Activated naive CD4-positive, alpha-beta T cell treated with anti-CD3 and anti-CD28 coated beads for 36 hours (primary cell): ENCODE results near the gene GIPC2. TPM values are rescaled to one million over a fixed set of nuclear protein-coding genes. Genes with fewer than 3 reads are reported as not detected.

Experiments used
- CTCF ChIA-PET: fragments of 350-600 bp; sonication (Branson Sonifier 250); formaldehyde crosslinking; loops from one replicate; lab custom pipeline; 2021; ENCODE audit warnings: antibody characterized with exemption; lab: Charles Lee
- DNase-seq: peaks from one replicate; pipeline ENCODE4 v3.0.0-alpha.2; 2020
- H3K27ac Mint-ChIP-seq: one replicate; pipeline ENCODE4 v1.8.0; 2021; ENCODE audit warnings: mild to moderate bottlenecking, mixed read lengths
- H3K27me3 Mint-ChIP-seq: one replicate; pipeline ENCODE4 v1.8.0; 2021; ENCODE audit warnings: low read depth, mixed read lengths
- H3K36me3 Mint-ChIP-seq: one replicate; pipeline ENCODE4 v1.8.0; 2021; ENCODE audit warnings: low read depth, mixed read lengths
- H3K4me1 Mint-ChIP-seq: one replicate; pipeline ENCODE4 v1.8.0; 2021; ENCODE audit warnings: low read depth, mixed read lengths
- H3K4me3 Mint-ChIP-seq: one replicate; pipeline ENCODE4 v1.8.0; 2021; ENCODE audit warnings: mild to moderate bottlenecking, moderate library complexity, mixed read lengths
- H3K9me3 Mint-ChIP-seq: one replicate; pipeline ENCODE4 v1.8.0; 2021; ENCODE audit warnings: mixed read lengths
- intact Hi-C: fragments of 100-400 bp; cut with micrococcal nuclease; formaldehyde crosslinking; loops from one replicate; pipeline ENCODE4 v1.15.1; 2023
- total RNA-seq, 2 experiments: library from RNA; stranded (reverse); gene quantifications; one replicate each; pipeline ENCODE4 v1.2.3, GENCODE V29; 2021

GIPC2 gene
- total RNA-seq, 2 experiments from 2014 or later, result 0.10 to 0.31 TPM

DNA sequence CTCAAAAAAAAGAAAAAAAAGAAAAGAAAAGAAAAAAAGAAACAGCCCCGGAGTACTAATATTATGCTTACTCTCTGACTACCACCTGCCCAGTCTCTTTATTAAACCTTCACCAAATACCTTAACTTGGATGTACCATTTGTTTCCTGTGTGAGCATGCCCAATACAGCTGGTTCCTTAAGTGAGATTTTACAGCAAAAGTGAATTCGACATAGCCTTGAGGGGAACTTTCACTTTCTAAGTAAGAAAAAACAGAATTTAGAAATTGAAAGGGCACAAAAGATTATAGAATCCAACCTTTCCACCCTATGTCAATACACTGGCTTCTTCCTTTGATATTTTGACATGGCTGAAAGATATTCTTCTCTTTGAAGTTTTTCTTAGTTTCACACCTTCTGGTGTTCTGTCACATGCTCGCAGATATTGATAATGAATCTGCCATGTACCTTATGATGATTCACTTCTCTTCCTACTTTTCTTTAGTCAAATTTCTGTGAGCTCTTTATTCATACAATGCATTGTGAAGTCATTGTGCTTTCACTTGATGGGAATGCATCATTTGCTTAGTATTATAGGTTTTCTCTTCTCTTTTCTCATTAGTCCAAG is 5.2 kb upstream of the GIPC2 start:
- CTCF ChIA-PET, result interaction anchor here (1.3 kb wide), 1 partner anchor 20 kb away, joined by 3 read pairs; no protein-coding TSS in a partner anchor

DNA sequence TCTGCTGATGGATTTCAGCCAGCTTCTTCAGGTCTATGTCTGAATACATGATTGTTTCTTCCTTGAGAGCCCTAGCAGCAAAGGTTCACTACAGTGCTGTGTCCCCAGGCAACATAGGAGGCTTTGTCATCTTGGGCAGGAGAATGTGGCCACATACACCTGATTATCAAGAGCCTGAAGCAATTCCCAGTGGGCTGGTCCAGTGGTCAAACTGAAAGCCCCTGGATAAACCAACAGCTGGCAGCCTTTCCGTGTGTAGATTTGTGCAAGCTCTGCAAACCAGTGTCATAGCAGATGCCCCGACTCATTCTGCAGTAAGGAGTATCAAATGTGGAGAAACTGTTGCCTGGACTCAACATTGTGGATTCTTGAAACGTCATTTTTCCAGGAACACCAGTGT is 2.3 kb upstream of the GIPC2 start:
- H3K4me1 Mint-ChIP-seq, result peaks cover 34% of the 10 kb centered on the region

More for the DNA sequence above, 5.2 kb upstream of the GIPC2 start:
- Mint-ChIP-seq H3K4me3 (peak overlapping the region; percentile 57), H3K27ac (peak overlapping the region; percentile 32), H3K27me3 (peaks cover 15% of the 10 kb centered on the region), H3K36me3 (no peaks in the 10 kb centered on the region), H3K9me3 (no peaks in the 10 kb centered on the region), H3K4me1 (peaks cover 27% of the 10 kb centered on the region)
- intact Hi-C loops, result loop anchor here (1.0 to 5.0 kb wide), 5 partner anchors 30 to 113 kb away; partner anchors contain the start of gene DNAJB4
- DNase-seq, result no peak

DNA sequence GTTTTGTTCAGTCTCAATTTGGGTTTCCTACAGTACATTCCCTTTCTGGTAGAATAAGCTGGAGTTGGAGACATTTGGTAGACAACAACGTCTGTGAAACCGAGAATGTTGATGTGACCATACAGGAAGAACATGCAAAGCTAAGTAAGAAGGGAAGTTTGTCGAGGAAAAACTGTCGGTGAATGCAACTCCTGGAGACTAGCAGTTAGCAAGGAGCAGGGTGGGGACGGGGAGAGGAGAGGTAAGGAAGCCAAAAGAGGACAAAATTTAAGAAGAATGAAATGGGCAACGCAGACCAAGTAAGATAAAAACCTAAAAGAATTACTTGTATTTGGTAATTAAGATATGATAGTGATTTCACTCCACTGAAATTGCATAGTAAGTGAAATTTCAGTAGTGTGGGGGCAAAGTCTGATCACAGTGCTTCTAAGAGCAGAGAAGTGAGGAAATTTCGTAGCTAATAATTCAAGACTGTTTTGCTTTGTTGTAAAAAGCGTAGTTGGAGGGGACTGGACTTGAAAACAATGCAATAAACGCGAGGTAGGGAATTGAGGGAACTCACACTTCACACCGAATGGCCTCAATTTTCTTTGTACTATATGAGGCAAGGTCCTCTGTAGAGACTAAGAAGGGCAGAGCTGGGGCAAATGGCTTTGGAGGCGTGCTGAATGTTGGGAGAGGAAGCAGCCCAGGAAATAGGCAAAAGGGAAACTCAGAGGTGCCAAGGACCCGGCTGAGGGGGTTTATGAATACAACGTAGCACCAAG is 787 bp upstream of the GIPC2 start:
- Mint-ChIP-seq H3K27ac (no peak overlapping the region), H3K4me1 (peaks cover 34% of the 10 kb centered on the region), H3K4me3 (peak overlapping the region; percentile 74), H3K27me3 (peaks cover 38% of the 10 kb centered on the region), H3K9me3 (no peaks in the 10 kb centered on the region), H3K36me3 (no peaks in the 10 kb centered on the region)
- DNase-seq, result no peak
- intact Hi-C loops, result loop anchor here (5.0 kb wide), 2 partner anchors 67 to 118 kb away; no protein-coding TSS in a partner anchor
- CTCF ChIA-PET, result interaction anchor here (0.7 kb wide), 2 partner anchors 23 to 40 kb away, joined by 3 read pairs; partner anchors contain the start of gene DNAJB4

More for the DNA sequence above, 2.3 kb upstream of the GIPC2 start:
- intact Hi-C loops, result loop anchor here (5.0 kb wide), 1 partner anchor 116 kb away; no protein-coding TSS in a partner anchor
- H3K4me3 Mint-ChIP-seq, result no peak overlapping the region
- no peak for DNase-seq
- peaks cover 33% of the 10 kb centered on the region for H3K27me3 Mint-ChIP-seq
- CTCF ChIA-PET, result interaction anchor here (0.6 kb wide), 1 partner anchor 34 kb away, joined by 4 read pairs; no protein-coding TSS in a partner anchor
- H3K9me3 Mint-ChIP-seq, result no peaks in the 10 kb centered on the region
- H3K27ac Mint-ChIP-seq, result no peak overlapping the region
- no peaks in the 10 kb centered on the region for H3K36me3 Mint-ChIP-seq

DNA sequence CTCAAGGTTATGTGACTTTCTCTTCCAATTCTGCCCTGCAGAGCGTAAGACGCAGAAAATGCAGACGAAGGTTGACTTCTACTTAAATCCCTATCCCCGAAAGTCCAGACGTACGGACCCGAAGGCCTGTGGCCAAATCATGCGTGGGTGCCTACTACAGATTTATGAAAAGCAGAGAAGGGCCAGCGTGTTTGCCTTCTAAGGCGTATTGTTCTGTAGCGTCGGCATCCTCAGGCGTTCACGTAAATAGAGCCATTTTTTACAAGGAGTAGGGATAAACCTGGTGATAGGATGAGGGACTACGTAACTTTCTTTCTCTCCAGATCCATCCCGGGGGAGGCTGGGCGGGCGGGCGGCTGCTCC is 222 bp upstream of the GIPC2 start:
- CTCF ChIA-PET, result interaction anchor here (0.7 to 1.0 kb wide), 2 partner anchors 24 to 86 kb away, joined by 3 read pairs; no protein-coding TSS in a partner anchor
- H3K27me3 Mint-ChIP-seq, result peaks cover 38% of the 10 kb centered on the region
- intact Hi-C loops, result loop anchor here (5.0 kb wide), 1 partner anchor 67 kb away; no protein-coding TSS in a partner anchor
- peaks cover 30% of the 10 kb centered on the region for H3K4me1 Mint-ChIP-seq
- H3K4me3 Mint-ChIP-seq, result peak overlapping the region; percentile 74
- no peaks in the 10 kb centered on the region for H3K9me3 Mint-ChIP-seq
- H3K27ac Mint-ChIP-seq, result no peak overlapping the region
- H3K36me3 Mint-ChIP-seq, result no peaks in the 10 kb centered on the region
- no peak for DNase-seq

DNA sequence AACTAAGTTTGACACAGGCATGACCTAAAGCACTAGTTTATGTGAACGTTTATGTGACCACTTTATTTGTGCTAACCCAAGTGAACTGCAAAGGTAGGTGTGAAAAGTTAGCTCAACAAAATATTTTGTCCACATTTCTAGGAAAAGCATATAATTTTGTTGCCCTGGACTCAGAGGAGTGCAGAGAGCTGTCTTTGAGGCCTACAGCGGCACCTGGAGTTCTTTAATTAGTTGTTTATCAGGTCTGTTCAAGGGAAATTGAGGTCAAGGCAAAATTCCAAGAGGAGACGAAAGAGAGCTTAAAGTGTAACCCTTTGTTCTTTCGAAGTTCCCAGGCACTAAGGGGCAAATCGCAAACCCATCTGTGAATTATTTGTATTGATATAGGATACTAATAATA is 1.3 kb downstream of the GIPC2 start:
- peaks cover 38% of the 10 kb centered on the region for H3K27me3 Mint-ChIP-seq
- no peaks in the 10 kb centered on the region for H3K36me3 Mint-ChIP-seq
- no peak for DNase-seq
- H3K9me3 Mint-ChIP-seq, result no peaks in the 10 kb centered on the region
- CTCF ChIA-PET, result interaction anchor here (0.7 to 2.3 kb wide), 4 partner anchors 42 to 400 kb away, joined by 4 to 8 read pairs (median 6); partner anchors contain the start of gene DNAJB4
- H3K4me1 Mint-ChIP-seq, result peaks cover 23% of the 10 kb centered on the region
- H3K4me3 Mint-ChIP-seq, result peak overlapping the region; percentile 74
- intact Hi-C loops, result loop anchor here (5.0 kb wide), 1 partner anchor 65 kb away; no protein-coding TSS in a partner anchor
- H3K27ac Mint-ChIP-seq, result no peak overlapping the region

DNA sequence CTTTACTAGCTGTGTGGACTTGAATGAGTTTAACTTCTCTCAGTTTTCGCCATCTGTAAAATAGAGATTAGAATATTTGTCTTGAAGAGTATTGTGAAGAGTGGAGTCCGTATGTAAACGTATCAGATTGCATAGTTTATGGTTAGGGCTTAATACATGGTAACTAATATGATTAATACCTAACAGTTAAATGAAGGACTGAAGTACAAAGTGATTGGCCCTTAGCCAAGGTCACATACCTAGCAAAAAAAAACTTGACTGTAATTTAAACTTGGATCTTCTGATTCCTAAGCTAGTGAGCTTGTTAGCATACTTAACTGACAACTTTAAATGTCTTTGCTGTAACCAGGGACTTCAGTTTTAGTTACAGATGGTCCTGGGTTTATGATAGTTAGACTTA is 1.9 kb downstream of the GIPC2 start:
- Mint-ChIP-seq H3K4me1 (peaks cover 23% of the 10 kb centered on the region), H3K36me3 (no peaks in the 10 kb centered on the region), H3K27ac (no peak overlapping the region), H3K4me3 (no peak overlapping the region), H3K9me3 (no peaks in the 10 kb centered on the region), H3K27me3 (peaks cover 38% of the 10 kb centered on the region)
- CTCF ChIA-PET, result interaction anchor here (2.3 kb wide), 1 partner anchor 42 kb away, joined by 8 read pairs; the partner anchor contains the start of gene DNAJB4
- no peak for DNase-seq
- intact Hi-C loops, result loop anchor here (5.0 kb wide), 1 partner anchor 65 kb away; no protein-coding TSS in a partner anchor

DNA sequence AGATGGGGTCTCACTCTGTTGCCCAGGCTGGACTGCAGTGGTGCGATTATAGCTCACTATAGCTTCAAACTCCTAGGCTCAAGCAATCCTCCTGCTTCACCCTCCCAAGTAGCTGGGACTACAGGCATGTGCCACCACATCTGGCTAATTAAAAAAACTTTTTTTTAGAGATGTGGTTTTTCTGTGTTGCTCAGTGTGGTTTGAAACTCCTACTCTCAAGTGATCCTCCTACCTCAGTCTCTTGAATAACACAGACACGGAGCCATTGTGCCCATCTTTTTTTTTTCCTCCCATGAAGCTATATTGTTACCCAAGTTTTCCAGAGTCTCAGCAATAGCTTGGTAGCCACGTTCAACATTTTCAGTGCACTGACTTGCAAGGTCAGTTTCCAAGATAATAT is 2.7 kb downstream of the GIPC2 start:
- no peaks in the 10 kb centered on the region for H3K9me3 Mint-ChIP-seq
- peaks cover 23% of the 10 kb centered on the region for H3K4me1 Mint-ChIP-seq
- intact Hi-C loops, result loop anchor here (5.0 kb wide), 1 partner anchor 64 kb away; no protein-coding TSS in a partner anchor
- H3K4me3 Mint-ChIP-seq, result no peak overlapping the region
- H3K36me3 Mint-ChIP-seq, result no peaks in the 10 kb centered on the region
- H3K27me3 Mint-ChIP-seq, result peaks cover 38% of the 10 kb centered on the region
- no peak overlapping the region for H3K27ac Mint-ChIP-seq
- CTCF ChIA-PET, result interaction anchor here (0.9 to 2.3 kb wide), 2 partner anchors 41 to 43 kb away, joined by 4 to 8 read pairs; partner anchors contain the start of gene DNAJB4
- no peak for DNase-seq

DNA sequence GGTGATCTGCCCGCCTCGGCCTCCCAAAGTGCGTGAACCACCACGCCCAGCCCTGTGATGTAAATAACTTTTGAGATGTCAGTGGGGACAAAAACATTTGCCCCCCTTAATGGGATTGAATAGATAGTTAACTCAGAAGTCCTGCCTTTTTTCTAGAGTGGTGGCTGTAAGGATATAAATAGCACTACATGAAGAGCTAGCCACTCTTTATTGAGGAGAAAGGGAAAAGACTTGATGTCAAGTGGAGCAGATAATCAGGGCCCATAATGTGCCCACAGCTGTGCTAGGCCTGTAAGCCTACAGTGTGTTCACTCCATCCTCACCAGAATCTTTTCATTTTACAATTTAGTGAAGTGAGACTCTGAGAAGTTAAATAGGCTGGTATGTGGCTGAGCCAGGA is 3.6 kb downstream of the GIPC2 start:
- H3K27me3 Mint-ChIP-seq, result peaks cover 33% of the 10 kb centered on the region
- H3K9me3 Mint-ChIP-seq, result no peaks in the 10 kb centered on the region

DNA sequence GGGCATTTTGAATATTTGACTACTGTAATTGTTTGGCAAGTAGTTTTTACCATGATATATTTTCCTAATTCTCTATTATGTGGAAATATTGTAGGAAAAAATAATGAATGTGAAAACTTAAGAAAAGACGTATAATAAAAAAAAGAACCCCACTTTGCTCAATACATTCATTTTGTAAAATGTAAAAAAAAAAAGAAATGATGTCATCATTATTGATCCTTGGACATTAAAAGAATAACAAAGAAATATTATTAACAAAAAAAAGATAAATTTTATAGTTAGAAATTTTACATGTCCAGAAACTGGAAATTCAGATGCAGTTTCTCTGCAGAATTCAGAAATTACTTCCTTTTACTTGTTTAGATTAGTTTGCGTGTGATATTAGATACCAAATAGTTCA is 5.2 kb downstream of the GIPC2 start:
- no peak overlapping the region for H3K27ac Mint-ChIP-seq
- peaks cover 12% of the 10 kb centered on the region for H3K4me1 Mint-ChIP-seq
- no peak overlapping the region for H3K4me3 Mint-ChIP-seq
- no peaks in the 10 kb centered on the region for H3K9me3 Mint-ChIP-seq
- peaks cover 23% of the 10 kb centered on the region for H3K27me3 Mint-ChIP-seq
- H3K36me3 Mint-ChIP-seq, result no peaks in the 10 kb centered on the region
- CTCF ChIA-PET, result no interaction called here
- no peak for DNase-seq
- intact Hi-C loops, result no loop called here

More for the DNA sequence above, 3.6 kb downstream of the GIPC2 start:
- Mint-ChIP-seq H3K27ac (no peak overlapping the region), H3K36me3 (no peaks in the 10 kb centered on the region), H3K4me3 (no peak overlapping the region), H3K4me1 (peaks cover 23% of the 10 kb centered on the region)
- CTCF ChIA-PET, result interaction anchor here (0.7 to 2.3 kb wide), 3 partner anchors 44 to 73 kb away, joined by 3 to 8 read pairs (median 4); partner anchors contain the start of gene DNAJB4
- intact Hi-C loops, result loop anchor here (5.0 kb wide), 1 partner anchor 63 kb away; no protein-coding TSS in a partner anchor
- DNase-seq, result no peak

DNA sequence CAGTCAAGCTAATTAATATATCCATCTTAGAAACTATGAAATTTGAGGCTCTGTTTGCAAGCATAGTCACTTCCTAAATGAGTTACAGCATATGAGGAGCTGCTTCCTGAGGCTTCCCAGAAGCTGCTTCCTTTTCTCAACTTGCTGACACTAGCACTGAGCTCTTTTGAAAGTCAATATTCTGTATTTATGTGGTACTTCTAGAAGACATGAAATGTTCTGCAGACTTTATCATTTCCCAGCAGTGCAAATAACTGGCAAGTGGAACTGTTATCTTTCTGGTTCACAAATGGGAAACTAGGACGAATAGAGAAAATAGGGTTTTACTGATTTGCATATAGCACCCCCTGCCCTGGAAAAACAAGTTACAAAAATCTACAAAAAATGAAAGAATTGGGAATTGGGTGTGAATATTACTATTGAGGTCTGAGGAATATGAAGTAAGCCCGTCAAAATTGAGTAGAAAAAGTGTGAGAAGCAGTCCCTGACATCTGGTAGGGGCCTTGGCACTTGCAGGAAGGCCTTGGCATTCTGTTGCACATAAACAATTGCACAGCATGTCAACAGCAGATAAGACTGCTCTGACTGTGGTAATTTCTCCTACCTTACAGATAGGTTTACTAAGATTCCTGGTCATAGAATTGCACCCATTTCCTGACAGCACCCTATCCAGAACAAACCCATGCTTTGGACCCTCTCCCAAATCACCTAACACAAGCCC is 7.1 kb downstream of the GIPC2 start:
- Mint-ChIP-seq H3K27ac (no peak overlapping the region), H3K36me3 (no peaks in the 10 kb centered on the region), H3K4me1 (peaks cover 3% of the 10 kb centered on the region), H3K27me3 (peaks cover 7% of the 10 kb centered on the region), H3K4me3 (no peak overlapping the region), H3K9me3 (no peaks in the 10 kb centered on the region)
- no peak for DNase-seq
- intact Hi-C loops, result no loop called here
- CTCF ChIA-PET, result interaction anchor here (0.8 kb wide), 1 partner anchor 62 kb away, joined by 4 read pairs; no protein-coding TSS in a partner anchor

DNA sequence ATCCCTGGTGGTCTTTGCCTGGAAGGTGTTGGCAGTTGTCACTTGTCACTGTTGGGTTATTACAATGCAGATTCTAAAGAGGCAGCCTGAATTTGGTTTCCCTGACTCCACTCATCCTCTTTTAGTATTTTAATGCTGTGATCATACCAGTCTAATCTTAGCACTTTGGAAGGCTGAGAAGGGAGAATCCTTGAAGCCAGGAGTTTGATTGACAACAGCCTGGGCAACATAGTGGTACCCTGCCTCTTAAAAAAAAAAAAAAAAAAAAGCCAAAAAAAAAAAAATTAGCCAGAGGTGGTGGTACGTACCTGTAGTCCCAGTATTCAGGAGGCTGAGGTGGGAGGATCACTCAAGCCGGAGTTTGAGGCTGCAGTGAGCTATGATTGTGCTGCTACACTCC is 7.7 kb downstream of the GIPC2 start:
- no peak overlapping the region for H3K27ac Mint-ChIP-seq
- DNase-seq, result no peak
- H3K4me1 Mint-ChIP-seq, result peaks cover 2% of the 10 kb centered on the region
- CTCF ChIA-PET, result no interaction called here
- no peaks in the 10 kb centered on the region for H3K36me3 Mint-ChIP-seq
- H3K4me3 Mint-ChIP-seq, result no peak overlapping the region
- intact Hi-C loops, result no loop called here
- no peaks in the 10 kb centered on the region for H3K9me3 Mint-ChIP-seq
- H3K27me3 Mint-ChIP-seq, result peaks cover 5% of the 10 kb centered on the region
